SU-DHL-6 (cell line): ENCODE results near the gene PTPRN2.

Source experiments
- H2AFZ ChIP-seq: fragments of 200-600 bp; sonication (generic); 2 replicates; pipeline ENCODE4 v1.6.1; 2014; ENCODE audit warnings: low read depth, mild to moderate bottlenecking, moderate library complexity, mixed read lengths, antibody characterized with exemption, low read length; ENCODE audit not compliant: severe bottlenecking
- H3F3A ChIP-seq: fragments of 200-600 bp; shearing (Covaris generic); 2 replicates; pipeline ENCODE4 v1.6.0; 2016; ENCODE audit warnings: antibody characterized with exemption, mild to moderate bottlenecking; ENCODE audit not compliant: insufficient read depth
- H3K27ac ChIP-seq: fragments of 200-600 bp; sonication (generic); 2 replicates; pipeline ENCODE4 v1.5.1; 2016; ENCODE audit warnings: low read depth, mild to moderate bottlenecking, low read length, moderate library complexity, mixed read lengths
- H3K27me3 ChIP-seq: fragments of 200-600 bp; sonication (generic), shearing (Covaris generic); 2 replicates; pipeline ENCODE4 v1.6.0; 2014; ENCODE audit warnings: mild to moderate bottlenecking, low read length
- H3K36me3 ChIP-seq: fragments of 200-600 bp; sonication (generic); 2 replicates; pipeline ENCODE4 v1.6.1; 2014; ENCODE audit warnings: mild to moderate bottlenecking, low read length, mixed read lengths
- H3K4me2 ChIP-seq: fragments of 300-600, 200-600 bp; shearing (Covaris generic), sonication (generic); 2 replicates; pipeline ENCODE4 v1.6.0; 2014; ENCODE audit warnings: low read length, low read depth, mild to moderate bottlenecking; ENCODE audit not compliant: poor library complexity, severe bottlenecking
- H3K4me3 ChIP-seq: fragments of 200-600 bp; sonication (generic); 2 replicates; pipeline ENCODE4 v1.5.1; 2014; ENCODE audit warnings: antibody characterized with exemption, low read length, mild to moderate bottlenecking, mixed read lengths; ENCODE audit not compliant: insufficient read depth, poor library complexity, severe bottlenecking
- H3K79me2 ChIP-seq: fragments of 200-600 bp; sonication (generic); 2 replicates; pipeline ENCODE4 v1.6.1; 2014; ENCODE audit warnings: mild to moderate bottlenecking, low read length, moderate library complexity; ENCODE audit not compliant: insufficient read depth
- H3K9ac ChIP-seq: fragments of 200-600 bp; sonication (generic); 2 replicates; pipeline ENCODE4 v1.7.0; 2014; ENCODE audit warnings: mild to moderate bottlenecking, low read length
- H3K9me2 ChIP-seq: fragments of 200-600 bp; sonication (generic); replicated peaks from 2 replicates; pipeline ENCODE4 v1.6.1; 2014; ENCODE audit warnings: low read length; ENCODE audit not compliant: insufficient read depth
- H3K9me3 ChIP-seq: fragments of 200-600 bp; sonication (generic); 2 replicates; pipeline ENCODE4 v1.6.1; 2014; ENCODE audit warnings: low read length, mixed read lengths; ENCODE audit not compliant: insufficient read depth
- H4K20me1 ChIP-seq: fragments of 200-600 bp; sonication (generic); 2 replicates; pipeline ENCODE4 v1.6.1; 2014; ENCODE audit warnings: low read depth, mild to moderate bottlenecking, antibody characterized with exemption, low read length, moderate library complexity, mixed read lengths
- EZH2phosphoT487 ChIP-seq: fragments of 200-600 bp; sonication (generic), shearing (Covaris generic); conservative IDR thresholded peaks from 2 replicates; pipeline ENCODE4 v1.6.1; 2018; ENCODE audit warnings: mild to moderate bottlenecking, antibody characterized with exemption, low read length, moderate library complexity, mixed read lengths
- TF ChIP-seq, protein P1 (sequence below): fragments of 200-600 bp; sonication (generic); IDR thresholded peaks from one replicate; pipeline ENCODE4 v1.5.1; 2017; ENCODE audit warnings: antibody characterized with exemption, mild to moderate bottlenecking, low read length, moderate library complexity; ENCODE audit not compliant: insufficient read depth, poor library complexity, severe bottlenecking

PTPRN2 gene

DNA sequence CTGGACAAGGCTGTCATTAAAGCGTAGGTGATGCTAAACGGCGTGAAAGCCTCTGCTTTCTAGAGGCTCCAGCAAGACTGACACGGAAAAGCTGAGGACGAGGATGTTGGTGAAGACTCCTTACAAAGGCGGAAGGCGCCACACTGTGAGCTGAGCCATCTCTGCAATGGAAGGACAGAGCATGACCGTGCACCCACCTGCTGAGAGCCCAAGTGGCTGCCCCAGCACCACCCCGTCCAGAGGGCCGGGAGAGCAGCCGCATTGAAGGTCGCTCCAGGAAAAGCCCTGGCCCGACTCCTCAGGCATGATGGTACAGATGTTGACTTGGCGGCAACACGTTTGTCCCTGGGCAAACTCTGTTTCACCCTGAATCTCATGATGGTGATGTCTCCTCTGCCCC lies 758.1 kb downstream of the PTPRN2 start:
- no peaks in the 10 kb centered on the region for H3K36me3 ChIP-seq
- H3K27me3 ChIP-seq, result no peaks in the 10 kb centered on the region
- TF ChIP-seq EZH2phosphoT487, result no peak
- TF ChIP-seq, protein P1, sequence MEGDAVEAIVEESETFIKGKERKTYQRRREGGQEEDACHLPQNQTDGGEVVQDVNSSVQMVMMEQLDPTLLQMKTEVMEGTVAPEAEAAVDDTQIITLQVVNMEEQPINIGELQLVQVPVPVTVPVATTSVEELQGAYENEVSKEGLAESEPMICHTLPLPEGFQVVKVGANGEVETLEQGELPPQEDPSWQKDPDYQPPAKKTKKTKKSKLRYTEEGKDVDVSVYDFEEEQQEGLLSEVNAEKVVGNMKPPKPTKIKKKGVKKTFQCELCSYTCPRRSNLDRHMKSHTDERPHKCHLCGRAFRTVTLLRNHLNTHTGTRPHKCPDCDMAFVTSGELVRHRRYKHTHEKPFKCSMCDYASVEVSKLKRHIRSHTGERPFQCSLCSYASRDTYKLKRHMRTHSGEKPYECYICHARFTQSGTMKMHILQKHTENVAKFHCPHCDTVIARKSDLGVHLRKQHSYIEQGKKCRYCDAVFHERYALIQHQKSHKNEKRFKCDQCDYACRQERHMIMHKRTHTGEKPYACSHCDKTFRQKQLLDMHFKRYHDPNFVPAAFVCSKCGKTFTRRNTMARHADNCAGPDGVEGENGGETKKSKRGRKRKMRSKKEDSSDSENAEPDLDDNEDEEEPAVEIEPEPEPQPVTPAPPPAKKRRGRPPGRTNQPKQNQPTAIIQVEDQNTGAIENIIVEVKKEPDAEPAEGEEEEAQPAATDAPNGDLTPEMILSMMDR, result no peak
- no peaks in the 10 kb centered on the region for H3F3A ChIP-seq
- H2AFZ ChIP-seq, result no peak overlapping the region
- no peak overlapping the region for H3K27ac ChIP-seq
- H3K9ac ChIP-seq, result no peak overlapping the region
- no peaks in the 10 kb centered on the region for H3K9me3 ChIP-seq
- no peaks in the 10 kb centered on the region for H3K79me2 ChIP-seq
- no peak overlapping the region for H3K4me3 ChIP-seq
- H4K20me1 ChIP-seq, result no peaks in the 10 kb centered on the region
- no peak overlapping the region for H3K4me2 ChIP-seq
- H3K9me2 ChIP-seq, result no peaks in the 10 kb centered on the region

DNA sequence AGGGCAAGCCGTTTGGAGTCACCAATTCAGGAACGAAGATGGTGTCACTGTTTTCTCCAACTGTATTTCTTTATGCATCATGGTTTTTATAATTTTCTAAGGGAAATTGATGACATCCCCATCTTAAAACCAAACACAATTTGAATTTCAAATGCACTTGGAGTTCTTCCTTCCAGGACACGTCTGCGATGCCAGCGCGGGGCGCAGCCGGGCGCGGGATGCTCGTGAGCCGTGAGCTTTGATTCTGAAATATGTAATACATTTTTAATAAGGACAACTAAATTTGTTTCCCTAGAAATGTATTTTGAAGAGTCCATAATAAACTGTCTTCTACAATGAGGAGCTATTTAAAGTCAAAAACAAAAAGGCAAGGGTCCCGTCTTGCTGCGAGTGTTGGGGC lies 758.7 kb downstream of the PTPRN2 start:
- Histone ChIP-seq H3K4me3 (no peak overlapping the region), H3K79me2 (no peaks in the 10 kb centered on the region), H3K27me3 (no peaks in the 10 kb centered on the region), H3F3A (no peaks in the 10 kb centered on the region), H3K9me2 (no peaks in the 10 kb centered on the region), H3K4me2 (no peak overlapping the region), H3K36me3 (no peaks in the 10 kb centered on the region), H2AFZ (no peak overlapping the region), H3K9ac (no peak overlapping the region), H3K27ac (no peak overlapping the region), H3K9me3 (no peaks in the 10 kb centered on the region), H4K20me1 (no peaks in the 10 kb centered on the region)
- TF ChIP-seq, protein P1, result no peak
- no peak for TF ChIP-seq EZH2phosphoT487

DNA sequence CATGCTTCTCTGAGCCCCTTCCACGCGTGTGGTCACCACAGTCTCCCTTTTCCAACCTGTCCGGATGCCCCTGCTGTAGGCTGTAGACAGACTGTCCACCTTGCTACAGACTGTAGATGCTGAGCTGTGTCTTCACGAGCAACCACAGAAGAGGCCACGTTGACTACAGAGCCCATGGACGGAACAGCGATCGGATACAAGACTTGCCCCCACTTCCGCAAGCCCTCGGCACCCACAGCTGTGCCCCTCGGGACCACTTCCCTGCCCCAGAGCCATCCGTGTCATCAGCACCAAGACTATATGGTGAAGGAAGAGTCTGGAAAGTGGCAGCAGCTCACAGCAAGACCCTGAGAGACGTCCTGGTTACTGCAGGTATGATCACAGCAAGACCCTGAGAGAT lies 759.4 kb downstream of the PTPRN2 start:
- H3K4me3 ChIP-seq, result no peak overlapping the region
- no peak overlapping the region for H3K4me2 ChIP-seq
- H3F3A ChIP-seq, result no peaks in the 10 kb centered on the region
- H3K79me2 ChIP-seq, result no peaks in the 10 kb centered on the region
- H3K27ac ChIP-seq, result no peak overlapping the region
- H3K9me3 ChIP-seq, result no peaks in the 10 kb centered on the region
- TF ChIP-seq EZH2phosphoT487, result no peak
- TF ChIP-seq, protein P1, result no peak
- no peak overlapping the region for H2AFZ ChIP-seq
- no peaks in the 10 kb centered on the region for H3K9me2 ChIP-seq
- H3K27me3 ChIP-seq, result no peaks in the 10 kb centered on the region
- H3K9ac ChIP-seq, result no peak overlapping the region
- H4K20me1 ChIP-seq, result no peaks in the 10 kb centered on the region
- H3K36me3 ChIP-seq, result no peaks in the 10 kb centered on the region

DNA sequence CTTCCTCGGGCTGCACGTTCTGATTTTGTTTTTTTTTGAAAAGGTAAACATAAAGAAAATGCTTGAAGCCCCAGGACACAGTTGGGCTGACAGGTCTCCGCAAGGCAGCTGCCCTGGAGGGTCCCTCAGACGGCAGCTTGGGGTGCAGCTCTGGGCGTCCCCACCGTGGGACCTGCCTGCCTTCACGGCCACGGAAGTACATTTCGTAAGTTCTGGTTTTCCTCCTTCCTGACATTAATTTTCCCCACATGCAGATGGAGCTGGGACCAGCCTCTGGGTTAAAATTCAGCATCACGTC lies 759.8 kb downstream of the PTPRN2 start:
- Histone ChIP-seq H3K79me2 (no peaks in the 10 kb centered on the region), H3K27me3 (no peaks in the 10 kb centered on the region), H3K9me2 (no peaks in the 10 kb centered on the region), H3K27ac (no peak overlapping the region), H3K9ac (no peak overlapping the region), H3F3A (no peaks in the 10 kb centered on the region), H3K36me3 (no peaks in the 10 kb centered on the region), H3K4me2 (no peak overlapping the region), H2AFZ (no peak overlapping the region), H3K4me3 (no peak overlapping the region), H4K20me1 (no peaks in the 10 kb centered on the region), H3K9me3 (no peaks in the 10 kb centered on the region)
- TF ChIP-seq, protein P1, result no peak
- no peak for TF ChIP-seq EZH2phosphoT487
